Measurements from ENCODE around the gene ARGLU1.

- TF ChIP-seq, protein P1, sequence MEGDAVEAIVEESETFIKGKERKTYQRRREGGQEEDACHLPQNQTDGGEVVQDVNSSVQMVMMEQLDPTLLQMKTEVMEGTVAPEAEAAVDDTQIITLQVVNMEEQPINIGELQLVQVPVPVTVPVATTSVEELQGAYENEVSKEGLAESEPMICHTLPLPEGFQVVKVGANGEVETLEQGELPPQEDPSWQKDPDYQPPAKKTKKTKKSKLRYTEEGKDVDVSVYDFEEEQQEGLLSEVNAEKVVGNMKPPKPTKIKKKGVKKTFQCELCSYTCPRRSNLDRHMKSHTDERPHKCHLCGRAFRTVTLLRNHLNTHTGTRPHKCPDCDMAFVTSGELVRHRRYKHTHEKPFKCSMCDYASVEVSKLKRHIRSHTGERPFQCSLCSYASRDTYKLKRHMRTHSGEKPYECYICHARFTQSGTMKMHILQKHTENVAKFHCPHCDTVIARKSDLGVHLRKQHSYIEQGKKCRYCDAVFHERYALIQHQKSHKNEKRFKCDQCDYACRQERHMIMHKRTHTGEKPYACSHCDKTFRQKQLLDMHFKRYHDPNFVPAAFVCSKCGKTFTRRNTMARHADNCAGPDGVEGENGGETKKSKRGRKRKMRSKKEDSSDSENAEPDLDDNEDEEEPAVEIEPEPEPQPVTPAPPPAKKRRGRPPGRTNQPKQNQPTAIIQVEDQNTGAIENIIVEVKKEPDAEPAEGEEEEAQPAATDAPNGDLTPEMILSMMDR (IDR thresholded peaks at IDR 0.05; ENCODE audit: low read depth, low read length): no peak
- TF ChIP-seq MYC (IDR thresholded peaks at IDR 0.05; ENCODE audit: low read depth, low read length) (no peak), POLR2A (IDR thresholded peaks at IDR 0.05; ENCODE audit: extremely low read depth, insufficient read length) (no peak)
- TF ChIP-seq, protein P2, sequence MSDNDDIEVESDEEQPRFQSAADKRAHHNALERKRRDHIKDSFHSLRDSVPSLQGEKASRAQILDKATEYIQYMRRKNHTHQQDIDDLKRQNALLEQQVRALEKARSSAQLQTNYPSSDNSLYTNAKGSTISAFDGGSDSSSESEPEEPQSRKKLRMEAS (IDR thresholded peaks at IDR 0.05; ENCODE audit: low read depth, low read length): no peak
These were observed 49.6 kb upstream of the ARGLU1 start for GRCh38 chr13:106617561-106617960.
